ENCODE measurements around the gene PLTP.

GRCh38 chr20:45853484-45853883, 58.5 kb downstream of the PLTP start:
- TF ChIP-seq RAD21 (IDR thresholded peaks at IDR 0.05; ENCODE audit: low read depth) = no peak
- no peak for TF ChIP-seq CTCF (IDR thresholded peaks at IDR 0.05 in 2 of 3, conservative IDR thresholded peaks at IDR 0.05 in 1 of 3; ENCODE audit: borderline replicate concordance in 1 of 3, insufficient read depth in 1 of 3, low read depth in 2 of 3, low read length in 2 of 3)

All from HCT116 (cell line).